T-helper 2 cell treated with Interferon-gamma antibody and Interleukin-4, amounts not matched to agents 5 μg/mL and 100 μg/mL, for 36 hours (primary cell): ENCODE results near the gene GALNT14.

Experiments used
- DNase-seq: peaks from one replicate; pipeline ENCODE4 v3.0.0; 2021; ENCODE audit warnings: low spot score
- H3K27ac Mint-ChIP-seq: one replicate; pipeline ENCODE4 v1.8.0; 2021; ENCODE audit warnings: mild to moderate bottlenecking, mixed read lengths
- H3K27me3 Mint-ChIP-seq: one replicate; pipeline ENCODE4 v1.8.0; 2021; ENCODE audit warnings: low read depth, mixed read lengths
- H3K36me3 Mint-ChIP-seq: one replicate; pipeline ENCODE4 v1.8.0; 2021; ENCODE audit warnings: low read depth, mixed read lengths
- H3K4me1 Mint-ChIP-seq: one replicate; pipeline ENCODE4 v1.8.0; 2021; ENCODE audit warnings: low read depth, mixed read lengths
- H3K4me3 Mint-ChIP-seq: one replicate; pipeline ENCODE4 v1.8.0; 2022; ENCODE audit warnings: mild to moderate bottlenecking, moderate library complexity, mixed read lengths
- H3K9me3 Mint-ChIP-seq: one replicate; pipeline ENCODE4 v1.8.0; 2021; ENCODE audit warnings: mixed read lengths

GALNT14 gene

GRCh38 chr2:30886080-30886479 is 252.2 kb downstream of the GALNT14 start:
- peaks cover 2% of the 10 kb centered on the region for H3K27me3 Mint-ChIP-seq
- H3K36me3 Mint-ChIP-seq: no peaks in the 10 kb centered on the region
- H3K9me3 Mint-ChIP-seq: no peaks in the 10 kb centered on the region
- no peak for DNase-seq
- H3K4me1 Mint-ChIP-seq: no peaks in the 10 kb centered on the region
- no peak overlapping the region for H3K27ac Mint-ChIP-seq
- H3K4me3 Mint-ChIP-seq: no peak overlapping the region

GRCh38 chr2:30883822-30884221 is 254.4 kb downstream of the GALNT14 start:
- H3K27ac Mint-ChIP-seq: no peak overlapping the region
- H3K4me3 Mint-ChIP-seq: no peak overlapping the region
- peaks cover 5% of the 10 kb centered on the region for H3K27me3 Mint-ChIP-seq
- H3K36me3 Mint-ChIP-seq: no peaks in the 10 kb centered on the region
- no peak for DNase-seq
- no peaks in the 10 kb centered on the region for H3K9me3 Mint-ChIP-seq
- H3K4me1 Mint-ChIP-seq: no peaks in the 10 kb centered on the region

- no peaks in the 10 kb centered on the region for H3K9me3 Mint-ChIP-seq
- no peak for DNase-seq
- no peaks in the 10 kb centered on the region for H3K36me3 Mint-ChIP-seq
- no peak overlapping the region for H3K27ac Mint-ChIP-seq
- H3K4me1 Mint-ChIP-seq: no peaks in the 10 kb centered on the region
- no peak overlapping the region for H3K4me3 Mint-ChIP-seq
- peaks cover 10% of the 10 kb centered on the region for H3K27me3 Mint-ChIP-seq
Measured at GRCh38 chr2:30883184-30883583, 255.1 kb downstream of the GALNT14 start.

GRCh38 chr2:30880516-30880915 is 257.7 kb downstream of the GALNT14 start:
- no peaks in the 10 kb centered on the region for H3K36me3 Mint-ChIP-seq

GRCh38 chr2:30877833-30878232 is 260.4 kb downstream of the GALNT14 start:
- Mint-ChIP-seq H3K9me3 (no peaks in the 10 kb centered on the region), H3K4me1 (no peaks in the 10 kb centered on the region), H3K4me3 (no peak overlapping the region), H3K27me3 (peaks cover 14% of the 10 kb centered on the region), H3K27ac (no peak overlapping the region), H3K36me3 (no peaks in the 10 kb centered on the region)
- no peak for DNase-seq

More at GRCh38 chr2:30880516-30880915, 257.7 kb downstream of the GALNT14 start:
- H3K4me3 Mint-ChIP-seq: no peak overlapping the region
- H3K9me3 Mint-ChIP-seq: no peaks in the 10 kb centered on the region
- no peaks in the 10 kb centered on the region for H3K4me1 Mint-ChIP-seq
- no peak overlapping the region for H3K27ac Mint-ChIP-seq
- DNase-seq: no peak
- H3K27me3 Mint-ChIP-seq: peaks cover 11% of the 10 kb centered on the region

GRCh38 chr2:30872797-30873196 is 265.4 kb downstream of the GALNT14 start:
- no peaks in the 10 kb centered on the region for H3K9me3 Mint-ChIP-seq
- H3K4me3 Mint-ChIP-seq: no peak overlapping the region
- no peak overlapping the region for H3K27ac Mint-ChIP-seq
- no peak for DNase-seq
- H3K4me1 Mint-ChIP-seq: no peaks in the 10 kb centered on the region
- peaks cover 4% of the 10 kb centered on the region for H3K27me3 Mint-ChIP-seq
- H3K36me3 Mint-ChIP-seq: no peaks in the 10 kb centered on the region

GRCh38 chr2:30871980-30872789 is 266.1 kb downstream of the GALNT14 start:
- Mint-ChIP-seq H3K27me3 (peaks cover 4% of the 10 kb centered on the region), H3K27ac (no peak overlapping the region), H3K4me1 (peaks cover under 1% of the 10 kb centered on the region), H3K36me3 (no peaks in the 10 kb centered on the region), H3K4me3 (no peak overlapping the region), H3K9me3 (no peaks in the 10 kb centered on the region)
- DNase-seq: no peak

- Mint-ChIP-seq H3K36me3 (no peaks in the 10 kb centered on the region), H3K27me3 (peaks cover 4% of the 10 kb centered on the region)
- DNase-seq: no peak
Measured at GRCh38 chr2:30871440-30871839, 266.8 kb downstream of the GALNT14 start.

GRCh38 chr2:30869988-30870387 is 268.3 kb downstream of the GALNT14 start:
- no peak overlapping the region for H3K27ac Mint-ChIP-seq
- no peaks in the 10 kb centered on the region for H3K36me3 Mint-ChIP-seq
- no peak overlapping the region for H3K4me3 Mint-ChIP-seq
- peaks cover 17% of the 10 kb centered on the region for H3K4me1 Mint-ChIP-seq
- H3K27me3 Mint-ChIP-seq: peaks cover 2% of the 10 kb centered on the region
- no peak for DNase-seq
- no peaks in the 10 kb centered on the region for H3K9me3 Mint-ChIP-seq

More at GRCh38 chr2:30871440-30871839, 266.8 kb downstream of the GALNT14 start:
- Mint-ChIP-seq H3K27ac (no peak overlapping the region), H3K9me3 (no peaks in the 10 kb centered on the region), H3K4me1 (peaks cover 8% of the 10 kb centered on the region), H3K4me3 (no peak overlapping the region)

GRCh38 chr2:30867385-30867784 is 270.9 kb downstream of the GALNT14 start:
- peaks cover 4% of the 10 kb centered on the region for H3K27me3 Mint-ChIP-seq
- no peaks in the 10 kb centered on the region for H3K9me3 Mint-ChIP-seq
- DNase-seq: no peak
- H3K4me1 Mint-ChIP-seq: peaks cover 17% of the 10 kb centered on the region
- H3K4me3 Mint-ChIP-seq: no peak overlapping the region
- H3K27ac Mint-ChIP-seq: no peak overlapping the region
- H3K36me3 Mint-ChIP-seq: no peaks in the 10 kb centered on the region

- no peak for DNase-seq
- Mint-ChIP-seq H3K27ac (no peak overlapping the region), H3K4me1 (peaks cover 17% of the 10 kb centered on the region), H3K36me3 (no peaks in the 10 kb centered on the region), H3K27me3 (peaks cover 3% of the 10 kb centered on the region), H3K4me3 (no peak overlapping the region), H3K9me3 (no peaks in the 10 kb centered on the region)
Measured at GRCh38 chr2:30866974-30867373, 271.3 kb downstream of the GALNT14 start.

- peaks cover 3% of the 10 kb centered on the region for H3K27me3 Mint-ChIP-seq
- no peaks in the 10 kb centered on the region for H3K9me3 Mint-ChIP-seq
- H3K4me1 Mint-ChIP-seq: peaks cover 17% of the 10 kb centered on the region
- H3K36me3 Mint-ChIP-seq: no peaks in the 10 kb centered on the region
- H3K27ac Mint-ChIP-seq: no peak overlapping the region
- DNase-seq: no peak
- H3K4me3 Mint-ChIP-seq: peak overlapping the region; percentile 36
Measured at GRCh38 chr2:30865892-30866681, 272.2 kb downstream of the GALNT14 start.

- Mint-ChIP-seq H3K4me1 (peaks cover 17% of the 10 kb centered on the region), H3K4me3 (no peak overlapping the region), H3K36me3 (no peaks in the 10 kb centered on the region), H3K27me3 (peaks cover 3% of the 10 kb centered on the region), H3K27ac (no peak overlapping the region), H3K9me3 (no peaks in the 10 kb centered on the region)
- no peak for DNase-seq
Measured at GRCh38 chr2:30865243-30865642, 273.0 kb downstream of the GALNT14 start.

GRCh38 chr2:30862054-30862651 is 276.1 kb downstream of the GALNT14 start:
- Mint-ChIP-seq H3K9me3 (no peaks in the 10 kb centered on the region), H3K27ac (no peak overlapping the region)
- DNase-seq: no peak

More at GRCh38 chr2:30862054-30862651, 276.1 kb downstream of the GALNT14 start:
- Mint-ChIP-seq H3K4me3 (no peak overlapping the region), H3K4me1 (peaks cover 15% of the 10 kb centered on the region), H3K36me3 (no peaks in the 10 kb centered on the region), H3K27me3 (peaks cover 3% of the 10 kb centered on the region)
